Measurements from ENCODE around the gene PCDH9. TPM values are rescaled to one million over a fixed set of nuclear protein-coding genes. Genes with fewer than 3 reads are reported as not detected.

The PCDH9 gene
- total RNA-seq, 2 donors from 2014 or later, result 0.95 to 1.8 TPM

DNA sequence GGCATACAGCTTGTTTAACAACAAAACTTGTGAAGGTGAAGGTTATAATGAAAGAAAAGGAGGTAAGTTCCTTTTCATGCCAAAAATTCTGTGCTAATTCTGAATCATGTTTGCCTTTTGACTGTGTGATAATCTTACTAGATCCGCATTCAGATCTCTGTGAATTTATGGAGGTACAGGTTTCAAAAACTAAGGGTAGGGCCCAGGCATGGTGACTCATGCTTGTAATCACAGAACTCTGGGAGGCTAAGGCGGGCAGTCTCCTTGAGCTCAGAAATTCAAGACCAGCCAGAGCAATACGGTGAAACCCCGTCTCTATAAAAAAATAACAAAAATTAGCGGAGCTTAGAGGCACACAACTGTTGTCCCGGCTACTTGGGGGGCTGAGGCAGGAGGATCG is 45.9 kb downstream of the PCDH9 start:
- Histone ChIP-seq H3K27ac (ENCODE audit: low read depth, low read length) (no peak overlapping the region), H3K4me3 (ENCODE audit: low read length) (no peak overlapping the region), H3K27me3 (ENCODE audit: control insufficient read depth, insufficient read depth, low read length, poor library complexity, severe bottlenecking) (no peaks in the 10 kb centered on the region), H3K4me1 (ENCODE audit: control insufficient read depth, insufficient read depth, low read length) (peaks cover 3% of the 10 kb centered on the region), H3K9ac (ENCODE audit: extremely low read depth, low read length, poor library complexity, severe bottlenecking) (no peak overlapping the region), H3K9me3 (ENCODE audit: control insufficient read depth, low read length) (no peaks in the 10 kb centered on the region), H3K36me3 (ENCODE audit: control insufficient read depth, insufficient read depth, low read length) (no peaks in the 10 kb centered on the region)
- Mint-ChIP-seq H3K9me3 (no peaks in the 10 kb centered on the region), H3K4me3 (no peak overlapping the region), H3K4me1 (peaks cover 11% of the 10 kb centered on the region), H3K27me3 (ENCODE audit: insufficient read depth) (no peaks in the 10 kb centered on the region), H3K27ac (peak overlapping the region; percentile 58), H3K36me3 (ENCODE audit: low read depth) (no peaks in the 10 kb centered on the region)
- WGBS, 2 experiments (ENCODE audit: insufficient coverage in 1 of 2, insufficient read length in 1 of 2), result 91 to 94% methylated on average over 6 to 7 of the region's 7 CpGs
- TF ChIP-seq, protein P1, sequence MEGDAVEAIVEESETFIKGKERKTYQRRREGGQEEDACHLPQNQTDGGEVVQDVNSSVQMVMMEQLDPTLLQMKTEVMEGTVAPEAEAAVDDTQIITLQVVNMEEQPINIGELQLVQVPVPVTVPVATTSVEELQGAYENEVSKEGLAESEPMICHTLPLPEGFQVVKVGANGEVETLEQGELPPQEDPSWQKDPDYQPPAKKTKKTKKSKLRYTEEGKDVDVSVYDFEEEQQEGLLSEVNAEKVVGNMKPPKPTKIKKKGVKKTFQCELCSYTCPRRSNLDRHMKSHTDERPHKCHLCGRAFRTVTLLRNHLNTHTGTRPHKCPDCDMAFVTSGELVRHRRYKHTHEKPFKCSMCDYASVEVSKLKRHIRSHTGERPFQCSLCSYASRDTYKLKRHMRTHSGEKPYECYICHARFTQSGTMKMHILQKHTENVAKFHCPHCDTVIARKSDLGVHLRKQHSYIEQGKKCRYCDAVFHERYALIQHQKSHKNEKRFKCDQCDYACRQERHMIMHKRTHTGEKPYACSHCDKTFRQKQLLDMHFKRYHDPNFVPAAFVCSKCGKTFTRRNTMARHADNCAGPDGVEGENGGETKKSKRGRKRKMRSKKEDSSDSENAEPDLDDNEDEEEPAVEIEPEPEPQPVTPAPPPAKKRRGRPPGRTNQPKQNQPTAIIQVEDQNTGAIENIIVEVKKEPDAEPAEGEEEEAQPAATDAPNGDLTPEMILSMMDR (conservative IDR thresholded peaks at IDR 0.05), result no peak
- DNase-seq, result no peak

DNA sequence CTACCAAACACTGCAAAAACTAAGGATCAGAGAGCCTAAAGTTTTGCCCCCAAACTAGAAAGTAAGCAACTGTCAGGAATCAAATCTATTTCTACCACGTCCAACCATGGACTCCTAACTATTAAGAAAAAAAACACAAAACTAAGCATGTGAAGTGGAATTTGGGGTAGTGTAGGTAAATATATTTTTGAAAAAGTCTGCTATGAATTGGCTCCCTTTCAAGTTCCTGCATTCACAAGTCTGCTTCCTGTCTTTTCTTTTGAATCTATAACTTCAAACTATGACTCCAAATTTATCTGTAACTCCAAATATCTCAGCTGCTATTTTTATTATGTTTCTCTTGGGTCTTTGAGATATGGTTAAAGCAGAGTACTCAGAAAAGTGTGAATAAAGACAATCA is 47.0 kb downstream of the PCDH9 start:
- Histone ChIP-seq H3K4me1 (ENCODE audit: control insufficient read depth, insufficient read depth, low read length) (peaks cover 3% of the 10 kb centered on the region), H3K4me3 (ENCODE audit: low read length) (no peak overlapping the region), H3K9ac (ENCODE audit: extremely low read depth, low read length, poor library complexity, severe bottlenecking) (no peak overlapping the region), H3K36me3 (ENCODE audit: control insufficient read depth, insufficient read depth, low read length) (no peaks in the 10 kb centered on the region), H3K27ac (ENCODE audit: low read depth, low read length) (no peak overlapping the region), H3K9me3 (ENCODE audit: control insufficient read depth, low read length) (no peaks in the 10 kb centered on the region), H3K27me3 (ENCODE audit: control insufficient read depth, insufficient read depth, low read length, poor library complexity, severe bottlenecking) (no peaks in the 10 kb centered on the region)
- WGBS, 2 experiments (ENCODE audit: insufficient coverage in 1 of 2, insufficient read length in 1 of 2), result no CpG with 5 or more reads among the region's 1 CpG
- Mint-ChIP-seq H3K36me3 (ENCODE audit: low read depth) (no peaks in the 10 kb centered on the region), H3K27ac (no peak overlapping the region), H3K27me3 (ENCODE audit: insufficient read depth) (no peaks in the 10 kb centered on the region), H3K9me3 (no peaks in the 10 kb centered on the region), H3K4me1 (peaks cover 11% of the 10 kb centered on the region), H3K4me3 (no peak overlapping the region)
- TF ChIP-seq, protein P1 (conservative IDR thresholded peaks at IDR 0.05), result no peak
- DNase-seq, result no peak

DNA sequence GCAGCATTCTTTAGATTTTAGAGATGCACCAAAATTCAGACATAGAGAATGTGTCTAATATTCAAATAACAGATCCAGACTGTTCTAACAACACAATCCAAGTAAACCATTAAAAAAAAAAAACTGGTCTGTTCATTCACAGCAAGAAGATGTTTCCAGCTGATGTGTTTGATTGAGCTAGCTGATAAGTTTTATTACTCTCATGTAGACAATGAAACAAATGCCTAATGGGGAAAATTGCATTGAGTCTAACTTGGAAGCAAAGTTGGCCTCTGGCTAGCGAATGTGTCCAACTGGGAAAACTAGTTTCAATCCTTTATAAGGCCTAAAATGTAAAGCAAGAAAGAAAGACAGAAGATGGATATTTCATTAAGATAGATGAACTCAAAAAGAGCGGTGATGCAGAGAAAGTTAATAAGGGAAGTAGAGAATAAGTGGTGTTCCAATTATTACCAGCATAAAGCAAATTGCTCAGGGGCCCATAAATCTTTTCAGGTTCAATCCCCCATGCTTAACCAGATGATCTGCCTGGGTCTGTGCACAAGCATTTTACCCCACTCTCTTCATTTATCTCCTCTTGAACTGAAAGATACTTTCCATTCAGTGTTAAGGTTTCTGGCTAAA is 54.2 kb downstream of the PCDH9 start:
- H3K27ac Mint-ChIP-seq, result no peak overlapping the region
- DNase-seq, result no peak
- H3K9me3 ChIP-seq (ENCODE audit: control insufficient read depth, low read length), result no peaks in the 10 kb centered on the region
- no peak overlapping the region for H3K27ac ChIP-seq (ENCODE audit: low read depth, low read length)
- peaks cover 14% of the 10 kb centered on the region for H3K4me1 Mint-ChIP-seq
- WGBS, 2 experiments (ENCODE audit: insufficient coverage in 1 of 2, insufficient read length in 1 of 2), result 93% methylated on average over 2 of the region's 2 CpGs
- no peak overlapping the region for H3K4me3 Mint-ChIP-seq
- TF ChIP-seq, protein P1 (conservative IDR thresholded peaks at IDR 0.05), result no peak
- H3K4me1 ChIP-seq (ENCODE audit: control insufficient read depth, insufficient read depth, low read length), result peaks cover 3% of the 10 kb centered on the region
- H3K9ac ChIP-seq (ENCODE audit: extremely low read depth, low read length, poor library complexity, severe bottlenecking), result no peak overlapping the region
- no peaks in the 10 kb centered on the region for H3K27me3 ChIP-seq (ENCODE audit: control insufficient read depth, insufficient read depth, low read length, poor library complexity, severe bottlenecking)
- H3K36me3 Mint-ChIP-seq (ENCODE audit: low read depth), result no peaks in the 10 kb centered on the region
- H3K27me3 Mint-ChIP-seq (ENCODE audit: insufficient read depth), result no peaks in the 10 kb centered on the region
- H3K9me3 Mint-ChIP-seq, result no peaks in the 10 kb centered on the region
- no peak overlapping the region for H3K4me3 ChIP-seq (ENCODE audit: low read length)
- H3K36me3 ChIP-seq (ENCODE audit: control insufficient read depth, insufficient read depth, low read length), result no peaks in the 10 kb centered on the region
